ENCODE results near the gene SHOX. TPM values are rescaled to one million over a fixed set of nuclear protein-coding genes. Genes with fewer than 3 reads are reported as not detected.

SHOX gene
- total and polyA plus RNA-seq, 5 experiments from 2014 or later, result not detected

DNA sequence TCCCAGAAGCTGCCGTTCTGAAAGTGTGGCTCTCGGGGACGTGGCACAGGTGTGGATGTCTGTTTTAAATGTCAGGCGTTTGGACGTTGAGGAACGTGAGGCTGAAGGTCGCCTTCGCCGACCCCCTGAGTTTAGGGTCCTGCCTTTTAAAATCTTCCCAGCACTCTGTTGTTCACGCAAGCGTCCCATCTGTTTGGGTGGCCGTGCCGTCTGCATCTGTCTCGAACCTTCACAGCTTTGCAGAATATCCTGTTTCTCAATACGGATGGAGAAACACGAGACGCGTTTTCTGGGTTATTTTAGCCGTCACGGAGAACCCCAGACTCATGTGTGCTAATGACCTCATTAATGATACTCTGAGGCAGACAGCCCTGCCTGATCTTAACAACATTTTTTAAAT is 31.5 kb downstream of the SHOX start:
- Mint-ChIP-seq H3K4me1 (no peaks in the 10 kb centered on the region), H3K27me3 (peaks cover 0 to 18% (median 3%) of the 10 kb centered on the region in 5 donors), H3K4me3 (no peak overlapping the region), H3K9me3 (peaks cover 0 to 11% (median 0%) of the 10 kb centered on the region in 9 donors), H3K27ac (no peak overlapping the region), H3K36me3 (no peaks in the 10 kb centered on the region)
- DNase-seq, result no peak
- POLR2A ChIA-PET, result no interaction called here
- no peak for ATAC-seq

DNA sequence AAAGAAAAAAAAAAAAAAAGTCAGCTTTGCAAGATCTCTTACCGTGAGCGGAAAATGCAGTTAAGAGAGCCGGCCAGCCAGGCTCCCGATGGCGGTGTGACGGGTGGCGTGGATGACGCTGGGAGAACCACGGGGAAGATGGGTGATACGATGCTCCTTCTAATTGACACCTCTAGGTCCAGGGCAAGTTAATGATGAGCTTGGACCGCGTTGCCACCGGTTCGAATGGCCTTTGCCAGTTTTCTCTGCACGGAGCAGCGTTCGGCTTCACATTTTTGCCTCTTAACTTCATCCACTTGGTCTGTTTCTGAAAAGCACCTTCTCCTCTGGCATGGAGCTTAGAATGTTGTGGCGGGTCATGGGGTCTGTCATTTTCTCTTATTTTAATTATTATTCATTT is 33.2 kb downstream of the SHOX start:
- DNase-seq (no peak), ATAC-seq (no peak)
- H3K27me3 Mint-ChIP-seq, result peaks cover 0 to 15% (median 2%) of the 10 kb centered on the region in 5 donors
- POLR2A ChIA-PET, result no interaction called here
- H3K4me1 Mint-ChIP-seq, result no peaks in the 10 kb centered on the region
- no peaks in the 10 kb centered on the region for H3K36me3 Mint-ChIP-seq
- peaks cover 0 to 11% (median 0%) of the 10 kb centered on the region in 9 donors for H3K9me3 Mint-ChIP-seq
- H3K27ac Mint-ChIP-seq, result no peak overlapping the region
- no peak overlapping the region for H3K4me3 Mint-ChIP-seq

DNA sequence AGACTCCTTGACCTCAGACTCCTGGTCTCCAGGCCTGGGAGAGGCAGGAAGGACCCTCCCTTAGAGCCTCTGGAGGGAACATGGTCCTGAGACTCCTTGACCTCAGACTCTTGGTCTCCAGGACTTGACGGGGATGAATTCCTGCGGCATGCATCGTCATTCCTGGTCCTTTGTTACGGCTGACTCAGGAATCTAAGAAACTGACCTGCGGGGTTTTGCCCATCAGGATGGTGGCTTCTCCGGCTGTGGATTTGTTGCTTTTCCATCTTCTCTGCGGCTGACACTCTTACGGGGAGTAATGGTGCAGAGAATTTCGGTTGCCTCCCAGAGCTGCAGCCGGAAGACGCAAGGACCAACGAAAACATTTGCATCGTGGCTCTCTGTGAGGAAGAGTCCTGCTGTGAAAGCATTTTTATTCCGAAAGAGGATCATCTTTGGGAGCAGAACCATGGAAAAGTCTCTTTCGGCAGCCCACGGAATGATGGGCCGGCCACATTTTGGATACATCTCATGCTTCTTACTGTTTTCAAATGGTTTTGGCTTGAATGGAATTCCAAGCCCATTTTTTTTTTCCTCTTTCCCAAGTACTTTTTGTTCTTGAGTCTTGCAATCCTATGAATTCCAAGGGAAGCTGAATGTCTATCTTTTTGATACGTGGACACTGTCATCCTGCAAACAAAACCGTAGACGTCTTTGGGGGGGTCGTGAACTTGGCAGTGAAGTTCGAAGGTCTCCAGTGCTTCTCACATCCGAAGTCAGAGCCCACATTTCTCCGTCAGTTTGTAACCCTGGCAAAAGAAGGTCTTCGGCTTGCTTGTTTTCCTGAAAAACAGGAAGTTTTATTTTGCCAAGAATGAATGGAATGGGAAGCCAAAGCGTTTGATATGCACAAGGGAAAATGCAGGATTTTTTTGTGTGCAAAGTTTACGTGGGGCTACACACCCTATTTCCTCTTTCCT is 36.5 kb downstream of the SHOX start:
- no peaks in the 10 kb centered on the region for H3K4me1 Mint-ChIP-seq
- POLR2A ChIA-PET, result no interaction called here
- no peak overlapping the region for H3K27ac Mint-ChIP-seq
- DNase-seq, result no peak
- H3K27me3 Mint-ChIP-seq, result peaks cover 3 to 16% (median 9%) of the 10 kb centered on the region in 5 donors
- ATAC-seq, result no peak
- H3K9me3 Mint-ChIP-seq, result peaks cover 0 to 8% (median 0%) of the 10 kb centered on the region in 9 donors
- H3K4me3 Mint-ChIP-seq, result no peak overlapping the region
- H3K36me3 Mint-ChIP-seq, result peaks cover 0 to 5% (median 0%) of the 10 kb centered on the region in 3 donors

DNA sequence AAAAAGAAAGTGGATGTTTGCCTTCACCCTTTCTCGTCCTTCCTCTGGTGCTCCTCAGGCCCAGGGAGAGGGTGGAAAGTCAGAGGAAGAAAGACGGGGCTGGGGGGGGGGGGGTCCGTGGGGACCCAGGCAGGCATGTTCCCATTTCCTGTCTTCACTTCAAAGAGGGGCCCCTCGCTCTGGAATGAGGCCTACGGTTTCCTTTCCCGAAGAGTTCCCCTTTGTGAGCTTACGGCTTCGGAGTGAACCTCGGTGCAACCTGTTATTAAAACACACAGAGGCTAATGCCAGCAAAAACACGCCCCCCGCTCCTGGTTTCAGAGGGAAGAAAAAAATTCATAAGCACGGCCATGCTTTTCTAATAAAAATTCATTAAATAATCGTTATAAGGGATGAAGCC is 40.1 kb downstream of the SHOX start:
- H3K27ac Mint-ChIP-seq, result no peak overlapping the region
- peaks cover 7 to 37% (median 24%) of the 10 kb centered on the region in 5 donors for H3K27me3 Mint-ChIP-seq
- POLR2A ChIA-PET, result no interaction called here
- H3K9me3 Mint-ChIP-seq, result peaks cover 0 to 7% (median 0%) of the 10 kb centered on the region in 9 donors
- ATAC-seq (no peak), DNase-seq (no peak)
- no peak overlapping the region for H3K4me3 Mint-ChIP-seq
- peaks cover 0 to 3% (median 0%) of the 10 kb centered on the region in 4 donors for H3K4me1 Mint-ChIP-seq
- peaks cover 0 to 5% (median 0%) of the 10 kb centered on the region in 3 donors for H3K36me3 Mint-ChIP-seq

DNA sequence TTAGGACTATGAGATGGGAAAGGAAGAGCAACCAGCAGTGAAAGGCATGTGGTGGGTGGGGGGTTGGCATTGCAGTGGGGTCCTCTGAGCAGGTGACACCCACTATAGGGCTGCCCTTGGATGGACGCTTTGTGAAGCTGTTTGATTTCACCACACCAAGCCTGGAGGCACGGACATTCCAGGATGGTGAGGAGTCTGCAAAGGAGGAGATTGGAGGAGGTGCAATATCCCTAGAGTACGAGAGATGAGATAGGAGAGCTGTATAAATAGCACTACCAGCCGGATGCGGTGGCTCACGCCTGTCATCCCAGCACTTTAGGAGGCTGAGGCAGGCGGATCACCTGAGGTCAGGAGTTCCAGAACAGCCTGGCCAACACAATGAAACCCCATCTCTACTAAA is 42.3 kb downstream of the SHOX start:
- Mint-ChIP-seq H3K4me3 (no peak overlapping the region), H3K4me1 (peaks cover 0 to 3% (median 0%) of the 10 kb centered on the region in 4 donors), H3K36me3 (peaks cover 0 to 5% (median 0%) of the 10 kb centered on the region in 3 donors), H3K27me3 (peaks cover 7 to 39% (median 24%) of the 10 kb centered on the region in 5 donors), H3K27ac (no peak overlapping the region), H3K9me3 (no peaks in the 10 kb centered on the region)
- POLR2A ChIA-PET, result no interaction called here
- no peak for DNase-seq
- ATAC-seq, result no peak

DNA sequence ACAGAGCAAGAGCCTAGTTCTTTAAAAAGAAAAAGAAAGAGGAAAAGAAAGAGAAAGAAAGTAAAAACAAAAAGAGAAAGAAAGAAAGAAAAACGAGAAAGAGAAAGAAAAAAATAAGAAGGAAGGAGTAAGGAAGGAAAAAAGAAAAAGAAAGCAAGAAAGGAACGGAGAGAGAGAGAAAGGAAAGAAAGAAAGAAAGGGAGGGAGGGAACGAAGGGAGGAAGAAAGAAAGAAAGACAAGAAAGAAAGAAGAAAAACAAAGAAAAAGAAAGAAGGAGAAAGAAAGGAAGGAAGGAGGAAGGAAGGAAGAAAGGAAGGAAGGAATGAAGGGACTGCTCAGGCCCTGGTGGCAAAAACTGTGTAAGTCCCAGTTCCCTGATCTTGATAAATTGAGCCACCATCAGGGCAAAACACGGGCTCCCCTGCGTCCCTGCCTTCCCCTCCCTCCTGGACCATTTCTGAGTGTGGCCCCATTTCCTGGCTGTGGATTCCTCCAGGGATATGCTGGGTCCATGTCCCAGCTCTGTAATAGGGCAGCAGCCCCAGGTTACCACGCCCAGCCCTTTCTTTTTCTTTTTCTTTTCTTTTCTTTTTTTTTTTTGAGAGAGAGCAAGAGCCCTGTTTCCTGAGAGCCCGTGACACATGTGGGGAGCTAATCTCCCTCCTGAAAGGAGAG is 44.8 kb downstream of the SHOX start:
- H3K27me3 Mint-ChIP-seq, result peaks cover 7 to 32% (median 24%) of the 10 kb centered on the region in 5 donors
- H3K27ac Mint-ChIP-seq, result no peak overlapping the region
- no peak overlapping the region for H3K4me3 Mint-ChIP-seq
- POLR2A ChIA-PET, result no interaction called here
- peaks cover 0 to 8% (median 3%) of the 10 kb centered on the region in 4 donors for H3K4me1 Mint-ChIP-seq
- ATAC-seq, result no peak
- peaks cover 0 to 2% (median 0%) of the 10 kb centered on the region in 3 donors for H3K36me3 Mint-ChIP-seq
- peaks cover 0 to 7% (median 0%) of the 10 kb centered on the region in 9 donors for H3K9me3 Mint-ChIP-seq
- no peak for DNase-seq

DNA sequence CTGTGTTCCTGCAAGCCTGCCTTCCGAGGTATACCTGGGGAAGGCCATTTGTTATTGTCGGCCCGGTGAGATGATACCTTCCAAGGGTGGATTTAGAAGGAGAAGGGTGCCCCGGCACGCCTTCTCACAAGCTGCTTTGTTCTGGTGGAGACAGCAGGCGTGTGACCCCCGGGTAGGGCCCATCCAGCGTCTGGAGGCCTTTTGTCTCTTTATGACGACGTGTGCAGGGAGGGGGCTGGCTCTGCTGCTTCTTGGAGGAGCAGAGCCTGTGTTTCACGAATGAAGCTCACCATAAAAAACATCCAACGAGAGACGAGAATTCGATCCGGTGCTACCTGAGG is 45.3 kb downstream of the SHOX start:
- Mint-ChIP-seq H3K27me3 (peaks cover 6 to 31% (median 24%) of the 10 kb centered on the region in 5 donors), H3K36me3 (peaks cover 0 to 2% (median 0%) of the 10 kb centered on the region in 3 donors), H3K9me3 (peaks cover 0 to 7% (median 0%) of the 10 kb centered on the region in 9 donors), H3K4me1 (peaks cover 0 to 8% (median 3%) of the 10 kb centered on the region in 4 donors), H3K27ac (no peak overlapping the region), H3K4me3 (no peak overlapping the region)
- DNase-seq (no peak), ATAC-seq (no peak)
- POLR2A ChIA-PET, result no interaction called here

DNA sequence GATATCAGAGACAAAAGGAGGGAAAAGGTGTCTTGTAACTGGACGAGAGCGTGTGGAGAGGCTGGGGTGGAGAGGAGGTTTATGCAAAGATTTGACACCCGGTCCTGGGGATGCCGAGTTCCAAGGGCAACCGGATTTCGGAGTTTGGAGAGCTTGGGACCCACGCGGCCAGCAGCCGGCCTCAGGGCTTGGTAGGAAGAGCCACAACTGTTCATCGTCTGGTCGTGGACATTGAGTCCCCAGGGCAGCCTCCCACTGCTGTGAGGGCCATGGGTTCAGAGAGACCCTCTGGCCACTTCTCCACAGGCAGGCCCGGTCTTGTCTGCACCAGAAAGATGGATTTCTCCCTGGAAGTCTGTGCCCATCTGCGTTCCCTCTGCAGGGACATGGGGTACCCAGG is 46.8 kb downstream of the SHOX start:
- peaks cover 0 to 12% (median 0%) of the 10 kb centered on the region in 9 donors for H3K9me3 Mint-ChIP-seq
- H3K27ac Mint-ChIP-seq, result no peak overlapping the region
- H3K27me3 Mint-ChIP-seq, result peaks cover 2 to 33% (median 26%) of the 10 kb centered on the region in 5 donors

DNA sequence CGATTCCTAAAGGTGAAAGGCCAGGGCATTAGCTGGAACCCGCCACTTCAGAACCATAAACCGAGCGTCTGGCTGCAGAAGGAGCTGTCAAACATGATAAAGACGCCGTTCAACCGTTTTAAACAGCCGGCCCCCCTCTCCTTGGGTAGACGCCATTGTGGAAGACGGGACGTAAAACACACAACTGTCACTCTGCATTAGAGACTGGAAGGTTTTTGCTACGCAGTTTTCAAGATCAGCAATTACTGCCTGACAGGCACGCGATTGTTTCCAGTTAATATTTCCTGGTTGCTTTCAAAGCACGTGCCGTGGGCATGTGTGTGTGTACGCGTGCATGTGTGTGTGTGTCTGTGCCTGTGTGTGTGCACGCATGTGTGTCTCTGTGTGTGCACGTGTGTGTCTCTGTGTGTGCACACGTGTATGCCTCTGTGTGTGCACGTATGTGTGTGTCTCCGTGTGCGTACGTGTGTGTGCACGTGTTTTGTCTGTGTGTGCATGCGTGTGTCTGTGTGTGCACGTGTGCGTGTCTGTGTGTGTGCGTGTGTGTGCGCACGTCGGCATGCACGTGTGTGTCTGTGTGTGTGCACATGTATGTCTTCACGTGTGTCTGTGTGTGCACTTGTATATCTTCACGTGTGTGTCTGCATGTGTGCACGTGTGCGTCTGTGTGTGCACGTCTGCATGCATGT is 48.8 kb downstream of the SHOX start:
- POLR2A ChIA-PET, result no interaction called here
- ATAC-seq, result no peak
- H3K36me3 Mint-ChIP-seq, result peaks cover 0 to 6% (median 0%) of the 10 kb centered on the region in 3 donors
- H3K27me3 Mint-ChIP-seq, result peaks cover 0 to 20% (median 17%) of the 10 kb centered on the region in 5 donors
- H3K9me3 Mint-ChIP-seq, result peaks cover 0 to 13% (median 3%) of the 10 kb centered on the region in 9 donors
- peaks cover 0 to 11% (median 3%) of the 10 kb centered on the region in 4 donors for H3K4me1 Mint-ChIP-seq
- DNase-seq, result no peak
- H3K27ac Mint-ChIP-seq, result no peak overlapping the region
- H3K4me3 Mint-ChIP-seq, result no peak overlapping the region

More for the DNA sequence above, 46.8 kb downstream of the SHOX start:
- ATAC-seq (no peak), DNase-seq (no peak)
- POLR2A ChIA-PET, result no interaction called here
- H3K4me3 Mint-ChIP-seq, result no peak overlapping the region
- peaks cover 0 to 6% (median 0%) of the 10 kb centered on the region in 3 donors for H3K36me3 Mint-ChIP-seq
- H3K4me1 Mint-ChIP-seq, result peaks cover 0 to 13% (median 3%) of the 10 kb centered on the region in 4 donors

DNA sequence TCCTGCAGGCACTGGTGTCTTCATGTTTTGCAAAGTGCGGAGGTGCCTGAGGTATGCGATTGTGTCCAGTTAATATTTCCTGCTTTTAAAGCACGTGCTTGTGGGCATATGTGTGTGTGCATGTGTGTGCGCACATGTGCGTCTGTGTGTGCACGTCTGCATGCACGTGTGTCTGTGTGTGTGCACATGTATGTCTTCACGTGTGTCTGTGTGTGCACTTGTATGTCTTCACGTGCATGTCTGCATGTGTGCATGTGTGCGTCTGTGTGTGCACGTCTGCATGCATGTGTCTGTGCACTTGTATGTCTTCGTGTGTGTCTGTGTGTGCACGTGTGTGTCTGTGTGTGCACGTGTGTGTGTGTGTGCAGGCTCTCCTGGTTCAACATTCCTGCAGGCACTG is 49.5 kb downstream of the SHOX start:
- peaks cover 0 to 6% (median 0%) of the 10 kb centered on the region in 3 donors for H3K36me3 Mint-ChIP-seq
- peaks cover 0 to 15% (median 3%) of the 10 kb centered on the region in 9 donors for H3K9me3 Mint-ChIP-seq
- POLR2A ChIA-PET, result no interaction called here
- no peak for ATAC-seq
- H3K27ac Mint-ChIP-seq, result no peak overlapping the region
- no peak for DNase-seq
- no peak overlapping the region for H3K4me3 Mint-ChIP-seq
- H3K4me1 Mint-ChIP-seq, result peaks cover 0 to 11% (median 3%) of the 10 kb centered on the region in 4 donors
- peaks cover 0 to 18% (median 17%) of the 10 kb centered on the region in 5 donors for H3K27me3 Mint-ChIP-seq

DNA sequence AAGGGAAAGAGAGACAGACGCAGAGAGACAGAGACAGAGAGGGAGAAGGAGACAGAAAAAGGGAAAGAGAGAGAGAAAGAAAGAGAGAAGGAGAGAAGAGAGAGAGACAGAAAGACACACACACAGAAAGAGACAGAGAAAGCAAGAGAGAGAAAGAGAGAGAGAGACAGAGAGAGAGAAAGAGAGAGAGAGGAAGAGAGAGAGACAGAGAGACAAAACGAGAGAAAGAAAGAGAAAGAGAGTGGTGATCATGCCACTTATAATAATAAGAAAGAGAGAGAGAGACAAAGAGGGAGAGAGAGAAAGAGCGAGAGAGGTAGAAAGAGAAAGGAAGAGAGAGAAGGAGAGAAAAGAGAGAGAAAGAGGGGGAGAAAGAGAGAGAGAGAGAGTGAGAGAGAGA is 51.4 kb downstream of the SHOX start:
- Mint-ChIP-seq H3K9me3 (peaks cover 0 to 26% (median 3%) of the 10 kb centered on the region in 9 donors), H3K4me1 (peaks cover 0 to 10% (median 3%) of the 10 kb centered on the region in 4 donors), H3K27me3 (peaks cover 0 to 17% (median 13%) of the 10 kb centered on the region in 5 donors), H3K27ac (no peak overlapping the region), H3K36me3 (peaks cover 0 to 6% (median 0%) of the 10 kb centered on the region in 3 donors), H3K4me3 (no peak overlapping the region)
- ATAC-seq, result no peak
- no peak for DNase-seq
- POLR2A ChIA-PET, result no interaction called here

DNA sequence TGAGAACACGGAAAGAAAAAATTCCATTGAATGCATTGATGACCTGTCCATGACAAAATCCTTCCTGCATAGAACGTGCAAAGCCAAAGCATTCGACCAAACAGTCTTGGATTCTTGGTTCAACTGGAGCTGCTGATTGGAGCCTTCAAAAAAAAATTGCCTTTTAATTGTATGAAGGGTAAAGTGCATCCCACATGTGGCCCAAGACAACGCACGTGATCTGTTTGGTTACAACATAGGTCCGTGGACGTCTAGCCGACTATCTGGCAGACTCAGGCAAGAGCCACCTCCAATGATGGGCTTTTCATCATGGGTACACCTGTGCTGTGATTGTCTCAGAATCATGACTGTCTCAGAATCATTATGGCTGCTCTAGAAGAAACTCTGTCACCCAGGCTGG is 52.3 kb downstream of the SHOX start:
- no peak for DNase-seq
- Mint-ChIP-seq H3K27me3 (peaks cover 0 to 17% (median 11%) of the 10 kb centered on the region in 5 donors), H3K9me3 (peaks cover 0 to 26% (median 3%) of the 10 kb centered on the region in 9 donors), H3K4me1 (peaks cover 0 to 10% (median 3%) of the 10 kb centered on the region in 4 donors), H3K27ac (no peak overlapping the region), H3K36me3 (peaks cover 0 to 6% (median 0%) of the 10 kb centered on the region in 3 donors), H3K4me3 (no peak overlapping the region)
- POLR2A ChIA-PET, result no interaction called here
- no peak for ATAC-seq
